ENCODE results near the gene ISCU. TPM values are rescaled to one million over a fixed set of nuclear protein-coding genes. Genes with fewer than 3 reads are reported as not detected.
"Not testable (repeated sequence)": the region's sequence is repeated elsewhere in the genome, so short reads cannot be mapped to it uniquely, and the experiment has no call there.

ISCU gene
- total and polyA plus RNA-seq, 2 donors = 125 to 248 TPM

- Histone ChIP-seq H3K27ac (ENCODE audit: low read depth in 1 of 2, low read length in 1 of 2) (no peak overlapping the region), H3K27me3 (ENCODE audit: control insufficient read depth in 2 of 2, insufficient read depth in 1 of 2, low read length in 1 of 2) (no peaks in the 10 kb centered on the region), H3K36me3 (ENCODE audit: control insufficient read depth in 2 of 2, insufficient read depth in 2 of 2, low read length in 1 of 2) (no peaks in the 10 kb centered on the region), H3K4me3 (ENCODE audit: low read length in 2 of 2) (no peak overlapping the region), H3K4me1 (ENCODE audit: control insufficient read depth in 2 of 2, insufficient read depth in 2 of 2, low read length in 2 of 2) (peaks cover 0 to 10% of the 10 kb centered on the region in 2 donors), H3K9me3 (ENCODE audit: control insufficient read depth in 2 of 2, insufficient read depth in 1 of 2, low read length in 1 of 2) (no peaks in the 10 kb centered on the region)
- no peak for DNase-seq (ENCODE audit: low read depth in 6 of 9, low spot score in 9 of 9)
- 80% methylated on average over 15 of the region's 15 CpGs for WGBS
Observed at GRCh38 chr12:108589028-108589839, 26.8 kb downstream of the ISCU start.

DNA sequence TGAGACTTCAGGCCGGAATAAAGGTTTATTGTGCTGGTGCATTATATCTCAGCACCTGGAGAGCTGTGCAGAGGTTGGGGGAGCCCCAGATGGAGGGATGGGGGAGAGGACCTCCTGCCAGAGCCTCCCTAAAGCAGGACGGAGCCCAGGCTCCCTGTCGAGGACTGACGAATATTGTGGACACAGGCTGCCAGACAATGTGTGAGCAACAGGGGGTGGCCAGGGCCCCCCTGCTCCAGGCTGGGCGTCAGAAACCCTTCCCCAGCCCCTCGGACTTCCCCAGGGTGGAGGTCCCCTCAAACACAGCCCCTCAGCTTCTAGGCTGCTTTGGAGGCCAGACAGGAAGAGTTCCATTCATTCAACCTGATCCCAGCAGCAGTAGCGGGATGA lies 27.4 kb downstream of the ISCU start:
- WGBS = 95% methylated on average over 7 of the region's 7 CpGs
- no peak overlapping the region for H3K4me3 ChIP-seq (ENCODE audit: low read length in 2 of 2)
- no peaks in the 10 kb centered on the region for H3K36me3 ChIP-seq (ENCODE audit: control insufficient read depth in 2 of 2, insufficient read depth in 2 of 2, low read length in 1 of 2)
- H3K27me3 ChIP-seq (ENCODE audit: control insufficient read depth in 2 of 2, insufficient read depth in 1 of 2, low read length in 1 of 2) = no peaks in the 10 kb centered on the region
- peaks cover 0 to 10% of the 10 kb centered on the region in 2 donors for H3K4me1 ChIP-seq (ENCODE audit: control insufficient read depth in 2 of 2, insufficient read depth in 2 of 2, low read length in 2 of 2)
- H3K9me3 ChIP-seq (ENCODE audit: control insufficient read depth in 2 of 2, insufficient read depth in 1 of 2, low read length in 1 of 2) = no peaks in the 10 kb centered on the region
- no peak overlapping the region for H3K27ac ChIP-seq (ENCODE audit: low read depth in 1 of 2, low read length in 1 of 2)
- no peak for DNase-seq (ENCODE audit: low read depth in 6 of 9, low spot score in 9 of 9)

DNA sequence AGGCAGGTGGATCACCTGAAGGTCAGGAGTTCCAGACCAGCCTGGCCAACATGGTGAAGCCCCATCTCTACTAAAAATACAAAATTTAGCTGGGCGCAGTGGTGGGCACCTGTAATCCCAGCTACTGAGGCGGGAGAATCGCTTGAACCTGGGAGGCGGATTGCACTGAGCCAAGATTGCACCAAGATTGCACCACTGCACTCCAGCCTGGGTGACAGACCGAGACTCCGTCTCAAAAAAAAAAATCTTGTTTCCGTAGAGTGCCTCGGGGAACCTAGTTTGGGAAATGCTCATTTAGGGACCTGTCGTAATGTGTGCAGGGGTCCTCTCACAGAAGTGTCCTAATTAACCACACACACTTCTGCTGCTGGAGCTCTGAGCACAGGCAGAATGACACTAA lies 28.1 kb downstream of the ISCU start:
- WGBS = 90% methylated on average over 9 of the region's 9 CpGs
- DNase-seq (ENCODE audit: low read depth in 6 of 9, low spot score in 9 of 9); H3K36me3 ChIP-seq (ENCODE audit: control insufficient read depth in 2 of 2, insufficient read depth in 2 of 2, low read length in 1 of 2); H3K4me3 ChIP-seq (ENCODE audit: low read length in 2 of 2); H3K9me3 ChIP-seq (ENCODE audit: control insufficient read depth in 2 of 2, insufficient read depth in 1 of 2, low read length in 1 of 2); H3K27ac ChIP-seq (ENCODE audit: low read depth in 1 of 2, low read length in 1 of 2); H3K27me3 ChIP-seq (ENCODE audit: control insufficient read depth in 2 of 2, insufficient read depth in 1 of 2, low read length in 1 of 2); H3K4me1 ChIP-seq (ENCODE audit: control insufficient read depth in 2 of 2, insufficient read depth in 2 of 2, low read length in 2 of 2): not testable (repeated sequence)

DNA sequence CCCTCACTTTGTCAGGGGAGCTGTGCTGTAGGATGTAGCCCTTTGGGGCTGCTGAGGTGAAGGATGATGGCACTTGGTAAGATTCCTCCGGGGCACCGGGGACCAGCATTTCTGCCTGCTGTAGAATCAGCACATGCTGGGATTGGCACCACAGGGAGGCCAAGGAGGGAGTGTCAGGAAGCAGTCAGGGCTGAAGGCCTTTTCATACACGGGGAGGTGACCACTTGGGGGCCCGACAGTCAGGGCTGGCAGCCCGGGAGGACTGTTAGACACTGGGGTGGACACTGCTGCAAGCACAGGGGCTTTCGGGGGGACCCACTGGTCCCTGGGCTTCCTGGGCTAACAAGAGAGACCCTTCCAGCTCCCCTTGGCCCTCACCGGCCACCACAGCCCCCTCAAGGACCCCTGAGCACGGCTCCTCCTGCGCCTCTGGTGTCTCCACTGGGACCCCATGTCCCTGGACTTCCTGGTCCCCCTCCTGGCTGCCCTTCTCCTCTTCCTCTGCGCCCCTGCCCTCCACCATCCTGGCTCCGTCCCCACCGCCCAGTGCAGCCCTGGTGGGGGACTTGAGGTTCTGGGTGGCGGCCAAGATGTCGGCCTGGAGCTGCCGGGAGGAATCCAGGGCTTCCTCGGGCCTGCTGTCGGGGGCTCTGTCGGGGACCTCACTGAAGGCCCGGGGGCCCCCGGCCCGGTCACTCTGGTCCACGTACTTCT lies 29.0 kb downstream of the ISCU start:
- 96% methylated on average over 22 of the region's 22 CpGs for WGBS
- no peak overlapping the region for H3K4me3 ChIP-seq (ENCODE audit: low read length in 2 of 2)
- DNase-seq (ENCODE audit: low read depth in 6 of 9, low spot score in 9 of 9) = no peak
- H3K36me3 ChIP-seq (ENCODE audit: control insufficient read depth in 2 of 2, insufficient read depth in 2 of 2, low read length in 1 of 2) = no peaks in the 10 kb centered on the region
- peaks cover 0 to 10% of the 10 kb centered on the region in 2 donors for H3K4me1 ChIP-seq (ENCODE audit: control insufficient read depth in 2 of 2, insufficient read depth in 2 of 2, low read length in 2 of 2)
- no peaks in the 10 kb centered on the region for H3K27me3 ChIP-seq (ENCODE audit: control insufficient read depth in 2 of 2, insufficient read depth in 1 of 2, low read length in 1 of 2)
- H3K27ac ChIP-seq (ENCODE audit: low read depth in 1 of 2, low read length in 1 of 2) = no peak overlapping the region
- H3K9me3 ChIP-seq (ENCODE audit: control insufficient read depth in 2 of 2, insufficient read depth in 1 of 2, low read length in 1 of 2) = no peaks in the 10 kb centered on the region

GRCh38 chr12:108592033-108592909 lies 29.9 kb downstream of the ISCU start:
- Histone ChIP-seq H3K27ac (ENCODE audit: low read depth in 1 of 2, low read length in 1 of 2) (no peak overlapping the region), H3K27me3 (ENCODE audit: control insufficient read depth in 2 of 2, insufficient read depth in 1 of 2, low read length in 1 of 2) (no peaks in the 10 kb centered on the region), H3K4me1 (ENCODE audit: control insufficient read depth in 2 of 2, insufficient read depth in 2 of 2, low read length in 2 of 2) (peaks cover 0 to 10% of the 10 kb centered on the region in 2 donors), H3K4me3 (ENCODE audit: low read length in 2 of 2) (no peak overlapping the region), H3K36me3 (ENCODE audit: control insufficient read depth in 2 of 2, insufficient read depth in 2 of 2, low read length in 1 of 2) (no peaks in the 10 kb centered on the region), H3K9me3 (ENCODE audit: control insufficient read depth in 2 of 2, insufficient read depth in 1 of 2, low read length in 1 of 2) (no peaks in the 10 kb centered on the region)
- no peak for DNase-seq (ENCODE audit: low read depth in 6 of 9, low spot score in 9 of 9)
- 98% methylated on average over 25 of the region's 25 CpGs for WGBS

DNA sequence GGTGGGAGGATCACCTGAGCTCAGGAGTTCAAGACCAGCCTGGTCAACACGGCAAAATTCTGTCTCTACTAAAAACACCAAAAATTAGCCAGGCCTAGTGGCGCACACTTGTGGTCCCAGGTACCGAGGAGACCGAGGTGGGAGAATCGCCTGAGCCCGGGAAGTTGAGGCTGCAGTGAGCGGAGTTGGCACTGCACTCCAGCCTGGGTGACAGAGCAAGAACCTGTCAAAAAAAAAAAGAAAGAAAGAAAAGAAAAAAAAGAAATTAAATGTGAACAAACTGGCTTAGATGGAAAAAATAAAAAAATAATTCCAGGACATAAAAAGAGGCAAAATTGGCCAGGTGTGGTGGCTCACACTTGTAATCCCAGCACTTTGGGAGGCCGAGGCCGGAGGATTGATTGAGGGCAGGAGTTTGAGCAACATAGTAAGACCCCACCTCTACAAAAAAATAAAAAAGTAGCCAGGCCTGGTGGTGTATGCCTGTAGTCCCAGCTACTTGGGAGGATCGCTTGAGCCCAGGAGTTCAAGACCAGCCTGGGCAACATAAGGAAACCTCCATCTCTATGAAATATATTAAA lies 32.0 kb downstream of the ISCU start:
- no peak overlapping the region for H3K27ac ChIP-seq (ENCODE audit: low read depth in 1 of 2, low read length in 1 of 2)

DNA sequence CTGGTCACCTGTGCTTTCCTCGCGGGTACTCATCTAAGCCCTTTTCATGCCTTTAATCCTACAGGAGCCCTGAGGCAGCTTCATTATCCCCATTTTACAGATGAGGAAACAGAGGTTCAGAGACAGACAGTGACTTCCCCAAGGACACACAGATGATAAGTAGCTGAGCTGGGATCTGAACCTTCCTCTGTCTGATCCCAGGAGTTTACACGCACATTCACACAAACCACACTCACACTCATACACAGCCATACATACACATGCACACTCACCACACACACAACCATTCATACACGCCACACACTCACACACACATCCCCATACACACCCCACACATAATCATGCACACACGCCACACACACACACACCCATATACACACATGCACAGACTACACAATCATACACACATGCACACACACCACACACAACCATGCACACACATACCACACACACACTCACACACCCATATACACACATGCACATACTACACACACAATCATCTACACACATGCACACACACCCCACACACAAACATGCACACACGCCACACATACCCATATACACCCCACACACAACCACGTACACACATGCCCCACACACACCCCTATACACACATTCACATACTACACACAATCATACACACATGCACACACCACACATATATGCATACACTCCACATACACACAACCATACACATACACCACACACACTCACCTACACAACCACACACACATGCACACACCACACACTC lies 32.7 kb downstream of the ISCU start:
- Histone ChIP-seq H3K27ac (ENCODE audit: low read depth in 1 of 2, low read length in 1 of 2) (no peak overlapping the region), H3K36me3 (ENCODE audit: control insufficient read depth in 2 of 2, insufficient read depth in 2 of 2, low read length in 1 of 2) (no peaks in the 10 kb centered on the region), H3K4me1 (ENCODE audit: control insufficient read depth in 2 of 2, insufficient read depth in 2 of 2, low read length in 2 of 2) (no peaks in the 10 kb centered on the region), H3K27me3 (ENCODE audit: control insufficient read depth in 2 of 2, insufficient read depth in 1 of 2, low read length in 1 of 2) (peaks cover 0 to 3% of the 10 kb centered on the region in 2 donors), H3K4me3 (ENCODE audit: low read length in 2 of 2) (no peak overlapping the region), H3K9me3 (ENCODE audit: control insufficient read depth in 2 of 2, insufficient read depth in 1 of 2, low read length in 1 of 2) (no peaks in the 10 kb centered on the region)
- 98% methylated on average over 7 of the region's 7 CpGs for WGBS
- no peak for DNase-seq (ENCODE audit: low read depth in 6 of 9, low spot score in 9 of 9)

More for the DNA sequence above, 32.0 kb downstream of the ISCU start:
- H3K4me3 ChIP-seq (ENCODE audit: low read length in 2 of 2) = no peak overlapping the region
- no peaks in the 10 kb centered on the region for H3K9me3 ChIP-seq (ENCODE audit: control insufficient read depth in 2 of 2, insufficient read depth in 1 of 2, low read length in 1 of 2)
- H3K36me3 ChIP-seq (ENCODE audit: control insufficient read depth in 2 of 2, insufficient read depth in 2 of 2, low read length in 1 of 2) = no peaks in the 10 kb centered on the region
- H3K27me3 ChIP-seq (ENCODE audit: control insufficient read depth in 2 of 2, insufficient read depth in 1 of 2, low read length in 1 of 2) = peaks cover 0 to 3% of the 10 kb centered on the region in 2 donors
- no peak for DNase-seq (ENCODE audit: low read depth in 6 of 9, low spot score in 9 of 9)
- peaks cover 0 to under 1% of the 10 kb centered on the region in 2 donors for H3K4me1 ChIP-seq (ENCODE audit: control insufficient read depth in 2 of 2, insufficient read depth in 2 of 2, low read length in 2 of 2)
- 97% methylated on average over 10 of the region's 10 CpGs for WGBS

Measured in thymus (tissue), 11 donors.